HG03521 (cell line): ENCODE data around the gene INPP5D.
"Not testable (repeated sequence)": the region's sequence is repeated elsewhere in the genome, so short reads cannot be mapped to it uniquely, and the experiment has no call there.

Source experiments
- ATAC-seq: cut with Tn5 transposase; IDR thresholded peaks from one replicate; pipeline ENCODE4 v1.9.1; 2021; ENCODE audit warnings: mild to moderate bottlenecking, moderate library complexity; ENCODE audit not compliant: unreplicated experiment

INPP5D gene

GRCh38 chr2:233089851-233090250 is 29.7 kb downstream of the INPP5D start:
- no peak for ATAC-seq

DNA sequence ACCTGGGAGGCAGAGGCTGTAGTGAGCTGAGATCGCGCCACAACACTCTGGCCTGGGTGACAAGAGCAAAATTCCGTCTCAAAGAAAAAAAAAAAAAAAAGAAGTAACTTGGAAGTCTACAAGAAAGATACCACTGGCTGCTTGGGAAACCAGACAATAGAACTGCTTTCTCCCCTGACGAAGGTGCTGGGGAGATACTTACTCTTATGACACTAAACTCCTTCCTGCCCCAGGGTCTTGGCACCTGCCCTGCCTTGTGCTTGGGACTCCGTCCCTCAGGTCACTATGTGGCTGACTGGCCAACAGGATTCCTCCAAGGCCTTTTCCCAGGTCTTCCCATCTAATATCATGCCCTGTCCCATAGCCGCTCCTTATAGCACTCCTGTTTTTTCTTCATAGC is 30.7 kb downstream of the INPP5D start:
- no peak for ATAC-seq

- no peak for ATAC-seq
Measured at GRCh38 chr2:233091595-233092375, 31.6 kb downstream of the INPP5D start.

GRCh38 chr2:233092432-233093165 is 32.5 kb downstream of the INPP5D start:
- no peak for ATAC-seq

- ATAC-seq, result no peak
Measured at GRCh38 chr2:233093166-233093448, 33.0 kb downstream of the INPP5D start.

DNA sequence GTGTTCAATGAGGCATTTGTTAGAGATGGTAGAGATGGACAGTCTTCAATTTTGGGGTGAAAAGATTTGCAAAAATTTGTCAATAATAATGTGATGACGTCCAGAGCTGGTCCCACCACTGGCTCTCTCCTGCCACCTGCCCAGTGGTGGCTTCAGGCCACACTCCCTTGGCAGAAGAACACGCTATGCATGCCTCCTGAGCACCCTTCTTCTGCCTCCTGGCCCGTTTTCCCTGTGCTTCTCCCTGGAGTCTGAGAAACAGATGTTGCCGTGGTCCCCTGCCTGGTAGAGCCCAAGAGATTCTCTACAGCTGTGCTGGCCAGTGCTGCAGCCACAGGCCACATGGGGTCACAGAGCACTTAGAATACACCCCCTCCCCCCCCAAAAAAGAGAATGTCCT is 33.6 kb downstream of the INPP5D start:
- no peak for ATAC-seq

DNA sequence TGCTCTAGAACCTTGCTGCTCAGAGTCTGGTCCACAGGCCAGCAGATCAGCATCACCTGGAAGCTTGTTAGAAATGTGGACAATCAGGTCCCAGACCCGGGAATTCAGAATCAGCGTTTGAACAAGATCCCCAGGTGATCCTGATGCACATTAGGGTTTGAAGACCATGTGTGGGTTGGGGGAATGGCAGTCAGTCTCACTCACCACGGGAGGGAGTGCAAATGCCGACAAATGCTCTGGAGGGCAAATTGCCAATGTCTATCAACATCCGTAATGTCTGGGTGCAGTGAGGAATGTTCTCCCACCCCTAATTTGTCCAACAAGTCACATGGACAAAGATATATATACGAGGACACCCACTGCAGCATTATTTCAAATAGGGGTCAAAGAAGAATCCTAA is 34.5 kb downstream of the INPP5D start:
- no peak for ATAC-seq

DNA sequence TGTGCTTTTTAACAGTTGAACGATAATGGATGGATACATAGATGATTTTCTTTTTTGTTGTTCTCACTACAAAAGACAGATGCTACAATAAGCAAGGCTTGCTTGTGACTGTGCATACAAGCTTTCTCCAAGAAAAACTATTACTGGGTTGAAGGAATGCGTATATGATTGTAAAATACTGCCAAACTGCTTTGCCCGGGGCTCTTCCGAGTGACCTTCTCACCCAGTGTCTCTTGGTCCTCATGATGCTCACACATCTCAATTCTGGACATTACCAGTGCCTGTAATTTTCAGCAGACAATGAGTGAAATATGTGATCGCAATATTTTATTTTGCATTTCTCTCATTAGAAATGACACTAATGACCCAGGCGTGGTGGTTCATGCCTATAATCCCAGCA is 35.9 kb downstream of the INPP5D start:
- no peak for ATAC-seq

DNA sequence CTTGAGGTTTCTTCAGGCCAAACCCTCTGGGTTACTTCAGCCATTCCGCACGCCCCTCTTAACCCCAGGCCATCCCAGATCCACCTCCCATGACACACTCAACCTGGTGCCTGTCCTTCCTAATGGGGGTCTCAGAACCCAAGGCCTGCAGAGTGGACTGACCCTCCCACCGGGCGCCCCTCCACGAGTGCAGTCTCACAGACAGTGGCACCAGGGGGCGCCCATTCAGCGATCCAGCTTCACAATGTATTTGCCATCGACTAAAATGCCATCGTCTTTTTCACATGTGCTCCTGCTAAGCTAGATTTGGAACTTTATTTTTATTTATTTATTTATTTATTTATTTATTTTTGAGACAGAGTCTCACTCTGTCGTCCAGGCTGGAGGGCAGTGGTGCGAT is 38.5 kb downstream of the INPP5D start:
- no peak for ATAC-seq

DNA sequence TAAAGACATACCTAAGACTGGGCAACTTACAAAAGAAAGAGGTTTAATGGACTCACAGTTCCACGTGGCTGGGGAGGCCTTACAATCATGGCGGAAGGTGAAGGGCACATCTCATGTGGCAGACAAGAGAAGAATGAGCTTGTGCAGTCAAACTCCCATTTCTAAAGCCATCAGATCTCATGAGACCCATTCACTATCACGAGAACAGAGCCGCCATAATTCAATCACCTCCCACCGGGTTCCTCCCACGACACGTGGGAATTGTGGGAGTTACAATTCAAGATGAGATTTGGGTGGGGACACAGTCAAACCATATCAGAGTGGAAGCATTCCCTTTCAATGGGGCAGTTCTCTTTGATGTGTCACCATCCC is 39.7 kb downstream of the INPP5D start:
- ATAC-seq, result not testable (repeated sequence)

DNA sequence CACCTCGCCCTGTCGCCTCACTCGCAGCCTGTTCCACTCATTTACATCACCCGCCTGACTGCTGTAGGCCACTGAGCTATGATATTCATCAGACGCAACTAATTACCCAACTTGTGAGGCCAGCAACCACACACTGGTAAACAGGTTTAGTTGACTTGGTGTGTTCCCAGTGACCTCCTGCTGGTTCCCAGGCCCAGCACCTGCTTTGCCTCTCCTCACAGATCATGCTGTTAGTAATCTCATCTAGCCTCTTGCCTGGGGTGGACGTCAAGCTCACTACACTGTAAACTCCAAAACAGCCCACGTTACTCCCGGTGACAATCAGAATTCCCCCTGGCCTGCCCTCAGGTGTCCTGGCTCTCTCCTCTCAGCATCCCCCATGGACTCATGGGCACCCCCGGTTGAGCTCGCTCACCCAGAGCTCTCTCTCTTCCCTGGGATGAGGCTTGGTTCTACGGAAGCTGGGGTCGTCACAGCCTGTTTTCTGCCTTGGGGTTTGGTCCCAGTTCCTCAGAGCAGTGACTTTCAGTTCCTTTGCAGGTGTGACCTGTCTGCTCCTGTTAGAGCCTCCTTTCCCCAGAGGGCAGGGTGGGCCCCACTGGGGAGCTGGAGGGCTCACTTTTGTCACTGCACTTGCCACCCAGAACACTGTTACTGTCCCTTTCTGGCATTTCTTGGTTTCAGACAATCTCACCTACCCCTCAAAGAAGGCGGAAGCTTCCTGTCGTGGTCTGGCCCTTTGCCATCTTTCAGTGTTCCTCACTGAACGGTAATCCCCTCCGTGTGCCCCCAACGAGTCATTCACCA is 40.3 kb downstream of the INPP5D start:
- ATAC-seq, result peak; percentile 61

GRCh38 chr2:233101141-233101540 is 41.0 kb downstream of the INPP5D start:
- no peak for ATAC-seq

DNA sequence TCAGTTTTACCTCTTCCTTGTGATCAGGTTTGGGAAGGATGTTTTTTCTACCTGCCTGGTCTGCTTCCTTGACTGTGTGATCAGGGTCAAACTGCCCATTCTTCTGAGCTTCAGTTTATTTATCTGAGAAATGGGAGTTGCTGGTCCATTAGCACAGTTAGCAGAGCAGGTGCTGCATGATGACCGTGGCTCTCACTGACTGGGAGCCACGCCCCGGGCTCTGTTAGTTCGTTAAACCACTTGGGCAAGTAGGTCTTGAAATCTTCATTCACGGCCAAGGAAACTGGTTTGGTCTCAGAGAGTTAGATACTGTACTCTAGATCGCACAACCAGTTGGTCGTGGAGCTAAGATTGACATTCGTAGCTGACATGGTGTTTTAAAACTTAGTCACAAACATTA is 41.7 kb downstream of the INPP5D start:
- no peak for ATAC-seq

- ATAC-seq, result no peak
Measured at GRCh38 chr2:233105156-233105895, 45.2 kb downstream of the INPP5D start.

DNA sequence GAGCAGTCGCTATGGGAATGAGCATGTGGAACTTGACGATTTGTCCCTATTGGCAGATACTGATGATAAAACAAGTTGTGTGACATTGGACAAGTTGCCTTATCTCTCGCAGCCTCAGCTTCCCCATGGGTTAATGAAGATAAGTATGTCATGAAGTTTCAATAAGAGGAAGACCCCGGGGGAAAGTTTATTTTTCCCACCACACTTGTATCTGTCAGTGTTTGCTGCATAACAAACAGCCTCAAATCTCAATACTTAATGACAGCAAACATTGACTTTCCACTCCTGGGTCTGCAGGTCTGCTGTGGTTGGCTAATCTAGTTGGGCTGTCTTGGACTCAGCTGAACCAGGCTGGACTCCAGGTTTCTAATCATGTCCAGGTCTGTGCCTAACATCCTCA is 45.8 kb downstream of the INPP5D start:
- no peak for ATAC-seq

GRCh38 chr2:233107011-233107410 is 46.9 kb downstream of the INPP5D start:
- no peak for ATAC-seq

GRCh38 chr2:233107831-233108300 is 47.7 kb downstream of the INPP5D start:
- no peak for ATAC-seq

DNA sequence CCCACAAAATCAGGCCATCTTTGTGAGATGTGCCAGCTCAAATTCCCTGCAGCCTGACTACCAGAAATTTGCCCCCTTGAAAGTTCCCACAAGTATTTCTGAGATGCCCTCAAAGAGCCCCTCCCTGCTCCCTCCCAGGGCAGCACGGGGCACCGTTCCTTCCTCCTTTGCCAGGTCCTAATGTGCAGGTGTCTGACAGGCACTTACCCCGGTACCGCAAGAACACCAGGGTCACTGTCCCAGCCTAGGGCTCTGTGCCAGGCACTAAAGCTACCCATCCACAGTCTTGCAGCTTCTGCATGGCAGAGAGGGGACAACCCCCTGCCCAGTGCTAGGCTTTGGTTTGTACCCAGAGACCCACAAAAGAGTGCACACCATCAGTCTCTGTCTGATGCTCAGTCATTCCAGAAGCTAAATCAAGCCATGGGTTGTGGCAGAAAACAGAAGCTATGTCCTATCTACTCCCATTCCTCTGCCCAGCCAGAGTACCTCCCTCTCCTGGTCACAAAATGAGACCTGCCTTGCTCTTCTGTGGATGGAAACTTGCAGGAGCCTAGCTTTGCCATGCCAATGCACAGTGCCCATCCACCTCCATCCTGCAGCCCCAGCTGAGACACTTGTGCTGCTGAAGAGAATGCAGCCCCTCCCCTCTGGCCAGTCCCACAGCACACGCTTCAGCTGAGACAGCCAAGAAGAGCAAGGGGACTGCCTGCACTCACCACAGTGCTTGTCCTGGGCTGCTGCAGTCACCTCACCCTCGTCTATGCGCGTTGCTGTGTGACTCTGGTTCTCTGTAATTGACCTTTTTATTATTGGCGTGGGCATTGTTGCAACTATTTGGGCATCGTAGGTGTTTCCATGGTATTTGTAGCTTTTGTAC is 48.7 kb downstream of the INPP5D start:
- no peak for ATAC-seq

DNA sequence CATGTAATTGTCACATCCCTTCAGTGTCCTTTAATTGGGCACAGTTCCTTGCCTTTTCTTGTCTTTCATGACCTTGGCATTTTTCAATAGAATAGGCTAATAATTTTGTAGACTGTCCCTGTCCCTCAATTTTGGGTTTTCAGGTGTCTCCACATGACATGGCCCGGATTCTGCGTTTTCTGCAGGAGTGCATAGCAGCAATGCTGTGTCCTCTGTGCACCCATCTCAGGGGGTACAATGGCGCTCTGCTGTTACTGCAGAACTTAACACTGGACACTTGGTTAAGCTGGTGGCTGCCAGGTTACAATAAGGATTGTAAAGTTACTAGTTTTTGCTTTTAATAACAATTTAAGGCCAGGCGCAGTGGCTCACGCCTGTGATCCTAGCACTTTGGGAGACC is 51.3 kb downstream of the INPP5D start:
- no peak for ATAC-seq

DNA sequence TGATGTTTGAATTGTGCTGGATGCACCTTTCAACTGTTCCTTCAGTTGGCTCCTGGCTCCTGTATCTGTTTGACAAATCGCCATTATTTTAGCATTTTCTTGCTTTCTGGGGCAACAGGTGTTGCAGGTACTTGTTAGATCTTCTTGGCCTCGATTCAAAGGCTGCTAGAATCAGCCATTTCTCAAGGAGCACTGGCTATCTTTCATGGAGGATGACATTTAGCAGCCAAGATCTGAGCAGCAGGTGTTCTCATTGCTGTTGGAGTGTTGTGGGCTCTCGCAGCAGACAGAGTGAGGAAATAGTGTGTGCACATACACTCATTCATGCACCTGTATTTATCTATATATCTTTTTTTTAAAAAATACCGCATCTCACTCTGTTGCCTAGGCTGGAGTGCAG is 52.2 kb downstream of the INPP5D start:
- ATAC-seq, result no peak
